Frontal cortex (tissue), 4 donors: ENCODE data around the gene ATXN3L. TPM values are rescaled to one million over a fixed set of nuclear protein-coding genes. Genes with fewer than 3 reads are reported as not detected.
"Not testable (repeated sequence)": the region's sequence is repeated elsewhere in the genome, so short reads cannot be mapped to it uniquely, and the experiment has no call there.

Experiments used
- DNase-seq, 2 donors: peaks; one replicate each; pipeline ENCODE4 v3.0.0; 2012; ENCODE audit warnings: low spot score in 2 of 2
- FAIRE-seq: peaks from 2 replicates; lab custom pipeline; 2012; peaks lifted over from hg19 to GRCh38; lab: Jason Lieb, UNC
- total RNA-seq: library from RNA; depleted of rRNA; stranded (reverse); fragments of >200 nt; gene quantifications from one replicate; pipeline ENCODE4 v1.2.3, GENCODE V29; 2014
- donor health status: control.
- donor health status: control.
- donor health status: control.

Gene ATXN3L
- total RNA-seq, 1 donor from 2014 or later = not detected

DNA sequence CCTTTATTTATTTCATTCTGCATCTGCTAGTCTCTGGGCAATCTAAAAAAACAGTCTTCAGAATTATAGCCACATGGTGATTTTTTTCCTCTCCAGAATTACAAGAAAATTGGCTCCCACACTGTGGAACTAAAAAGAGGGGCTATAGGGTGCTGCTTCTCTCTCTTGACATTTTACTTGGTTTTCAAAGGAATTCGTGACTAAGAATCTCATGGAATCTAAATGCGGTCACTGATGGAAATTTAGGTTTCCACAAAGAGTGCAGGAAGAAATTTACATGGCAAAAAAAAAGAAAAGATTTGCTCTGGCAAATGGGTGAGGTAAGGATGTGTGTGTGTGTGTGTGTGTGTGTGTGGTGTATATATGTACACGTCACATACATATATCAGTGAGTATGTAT, 10.2 kb downstream of the ATXN3L start:
- no peak for FAIRE-seq
- DNase-seq = no peak

DNA sequence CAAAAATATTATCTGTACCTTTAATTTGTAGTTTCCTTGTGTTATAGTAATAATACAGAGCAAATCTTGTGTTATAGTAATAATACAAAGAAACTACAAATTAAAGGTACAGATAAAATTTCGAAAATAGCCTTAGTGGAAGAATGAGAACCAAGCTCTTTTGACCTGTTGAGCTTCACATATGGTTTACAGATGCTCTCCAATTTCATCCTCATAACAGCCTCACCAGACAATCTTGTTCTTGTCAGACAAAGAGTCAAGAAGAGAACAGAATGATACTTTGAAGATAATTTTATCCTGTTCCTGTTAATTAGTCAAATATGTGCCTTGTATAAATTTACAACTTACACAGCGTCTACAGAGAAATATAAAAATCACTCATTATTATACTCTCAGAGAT, 12.8 kb downstream of the ATXN3L start:
- FAIRE-seq = no peak
- DNase-seq = no peak

DNA sequence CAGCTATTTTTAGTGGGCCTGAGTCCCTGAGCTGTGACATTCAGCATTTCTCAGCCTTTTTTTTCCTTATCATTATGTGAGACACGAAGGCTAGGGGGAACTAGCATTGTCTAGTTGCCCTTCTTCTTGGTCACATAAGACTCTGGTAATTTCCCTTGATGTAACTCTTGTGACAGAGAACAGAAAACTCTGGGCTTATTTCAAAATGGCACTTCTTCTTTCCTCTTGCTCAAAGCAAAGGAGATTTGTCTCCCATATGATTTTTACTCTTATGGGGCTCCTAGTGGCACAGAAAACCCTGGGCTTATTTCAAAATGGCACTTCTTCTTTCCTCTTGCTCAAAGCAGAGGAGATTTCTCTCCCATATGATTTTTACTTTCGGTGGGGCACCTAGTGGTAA, 14.7 kb downstream of the ATXN3L start:
- FAIRE-seq (no peak), DNase-seq (no peak)

DNA sequence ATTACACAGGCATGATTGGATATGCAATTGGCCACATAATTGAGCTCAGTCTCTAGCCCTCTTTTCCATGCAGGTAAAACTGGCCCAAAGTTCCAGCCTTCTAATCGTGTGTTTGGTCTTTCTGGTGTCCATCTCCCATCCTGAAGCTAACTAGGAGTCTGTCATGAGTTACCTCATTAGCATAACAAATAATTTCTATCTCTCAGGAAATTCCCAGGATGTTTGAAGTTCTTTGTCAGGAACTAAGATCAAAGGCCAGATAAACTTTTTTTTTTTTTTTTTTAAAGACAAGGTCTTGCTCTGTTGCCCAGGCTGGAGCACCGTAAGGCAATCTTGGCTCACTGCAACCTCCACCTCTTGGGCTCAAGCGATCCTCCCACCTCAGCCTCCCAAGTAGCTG, 15.8 kb downstream of the ATXN3L start:
- no peak for FAIRE-seq

DNA sequence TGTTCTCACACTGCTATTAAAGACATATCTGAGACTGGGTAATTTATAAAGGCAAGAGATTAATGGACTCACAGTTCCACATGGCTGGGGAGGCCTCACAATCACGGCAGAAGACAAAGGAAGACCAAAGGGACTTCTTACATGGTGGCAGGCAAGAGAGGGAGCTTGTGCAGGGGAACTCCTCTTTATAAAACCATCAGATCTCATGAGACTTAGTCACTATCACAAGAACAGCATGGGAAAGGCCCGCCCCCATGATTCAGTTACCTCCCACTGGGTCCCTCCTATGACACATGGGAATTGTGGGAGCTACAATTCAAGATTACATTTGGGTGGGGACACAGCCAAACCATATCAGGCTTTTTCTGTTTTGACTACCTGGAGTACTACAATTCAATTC, 16.6 kb downstream of the ATXN3L start:
- not testable (repeated sequence) for DNase-seq, FAIRE-seq

More for the DNA sequence above, 15.8 kb downstream of the ATXN3L start:
- DNase-seq = no peak

DNA sequence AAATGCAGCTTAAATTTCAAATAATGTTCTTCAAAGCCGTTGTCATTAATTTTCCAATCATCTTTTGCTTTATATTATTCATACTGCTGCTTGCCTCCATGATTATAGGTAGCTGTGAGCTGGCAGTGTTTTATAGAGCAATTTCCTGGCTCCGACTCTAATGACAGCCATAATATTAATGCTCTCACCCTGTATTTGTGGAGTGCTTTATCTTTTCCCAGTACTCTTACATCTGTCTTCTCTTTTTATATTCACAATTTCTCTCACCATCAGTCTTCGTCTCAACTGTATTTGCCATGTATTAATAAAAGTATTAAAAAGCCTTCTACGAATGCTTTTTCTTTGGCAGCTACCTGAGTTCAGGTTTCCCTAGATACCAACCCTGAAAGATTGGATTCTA, 21.0 kb downstream of the ATXN3L start:
- no peak for FAIRE-seq
- no peak for DNase-seq

DNA sequence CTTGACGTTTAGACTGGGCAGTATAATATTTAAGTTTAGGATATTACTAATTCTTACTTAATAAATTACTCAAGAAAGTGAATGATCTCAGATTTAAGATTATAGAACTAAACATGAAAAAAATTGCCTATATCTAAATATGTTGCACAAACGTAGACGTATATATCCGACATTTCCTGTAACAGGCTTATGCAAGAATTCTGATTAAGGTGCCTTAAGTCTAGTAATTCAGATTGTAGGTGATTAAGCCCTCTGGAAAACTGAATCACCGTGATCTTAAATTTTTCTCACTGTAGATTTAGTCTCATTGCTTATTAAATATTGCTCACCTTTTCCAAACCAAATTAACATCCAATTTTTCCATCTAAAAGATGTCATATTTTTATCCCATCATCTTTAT, 24.0 kb downstream of the ATXN3L start:
- FAIRE-seq = no peak
- DNase-seq = no peak

DNA sequence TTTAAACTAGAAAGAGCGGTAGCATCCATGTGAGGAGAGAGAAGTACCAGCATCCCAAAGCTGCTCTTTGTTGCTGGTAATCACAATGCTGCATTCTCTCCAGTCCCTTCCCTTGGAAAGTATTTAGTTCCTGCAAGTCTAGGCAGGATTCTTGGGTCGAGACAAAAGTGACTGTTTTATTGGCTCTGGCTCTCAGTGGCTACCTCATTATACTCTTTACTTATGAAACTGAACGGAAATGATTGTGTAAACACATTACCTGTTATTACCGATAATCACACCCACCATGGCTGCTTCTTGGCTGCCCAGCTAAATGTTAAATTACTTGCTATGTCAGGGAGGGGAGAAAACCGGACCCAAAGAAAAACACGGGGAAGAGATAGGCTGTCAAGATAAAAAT, 26.2 kb downstream of the ATXN3L start:
- FAIRE-seq (no peak), DNase-seq (no peak)

DNA sequence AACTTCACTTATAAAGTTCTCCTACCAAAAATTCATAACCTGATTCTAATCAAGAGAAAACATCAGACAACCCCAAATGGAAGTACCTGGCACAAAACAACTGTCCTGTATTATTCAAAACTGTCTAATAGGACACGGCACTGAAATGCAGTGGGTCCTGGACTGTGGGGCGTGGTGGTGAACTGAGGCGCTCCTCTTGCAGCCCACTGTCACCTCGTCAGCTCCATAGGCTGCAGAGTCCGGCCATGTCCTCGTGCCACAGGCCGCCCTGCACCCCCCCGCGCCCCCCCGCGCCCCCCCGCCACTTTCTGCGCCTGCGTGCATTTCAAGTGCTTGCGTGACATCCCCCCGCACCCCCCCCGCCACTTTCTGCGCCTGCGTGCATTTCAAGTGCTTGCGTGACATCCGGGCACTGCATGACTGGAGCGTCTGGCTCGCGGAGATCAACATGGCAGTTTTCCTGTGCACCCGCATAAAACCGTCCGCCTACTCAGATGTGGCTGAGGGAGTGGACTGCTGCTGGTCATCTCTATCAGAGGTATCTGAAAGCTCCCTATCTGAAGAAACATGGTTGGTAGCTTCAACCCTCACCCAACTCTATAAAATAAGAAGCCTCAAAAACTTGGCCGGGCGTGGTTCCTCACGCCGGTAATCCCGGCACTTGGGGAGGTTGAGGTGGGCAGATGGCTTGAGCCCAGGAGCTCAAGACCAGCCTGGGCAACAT, 28.8 kb downstream of the ATXN3L start:
- DNase-seq (no peak), FAIRE-seq (no peak)

DNA sequence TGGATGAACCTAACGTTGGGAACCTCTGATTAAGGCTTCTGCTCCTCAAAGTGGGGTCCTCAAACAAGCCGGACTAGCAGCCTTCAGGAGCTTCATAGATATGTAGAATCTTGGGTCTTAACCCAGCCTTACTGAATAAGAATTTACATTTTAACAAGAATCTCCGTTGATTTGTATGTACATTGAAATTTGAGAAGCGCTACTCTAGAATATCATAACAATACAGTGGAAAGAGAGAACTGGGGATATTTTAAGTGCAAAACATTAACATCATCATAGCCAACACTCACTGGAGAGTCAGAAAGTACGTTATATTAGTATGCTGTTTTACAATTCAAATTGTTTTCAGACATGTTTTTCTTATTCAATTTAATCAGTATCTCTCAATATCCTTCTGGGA, 31.2 kb downstream of the ATXN3L start:
- no peak for FAIRE-seq
- no peak for DNase-seq

DNA sequence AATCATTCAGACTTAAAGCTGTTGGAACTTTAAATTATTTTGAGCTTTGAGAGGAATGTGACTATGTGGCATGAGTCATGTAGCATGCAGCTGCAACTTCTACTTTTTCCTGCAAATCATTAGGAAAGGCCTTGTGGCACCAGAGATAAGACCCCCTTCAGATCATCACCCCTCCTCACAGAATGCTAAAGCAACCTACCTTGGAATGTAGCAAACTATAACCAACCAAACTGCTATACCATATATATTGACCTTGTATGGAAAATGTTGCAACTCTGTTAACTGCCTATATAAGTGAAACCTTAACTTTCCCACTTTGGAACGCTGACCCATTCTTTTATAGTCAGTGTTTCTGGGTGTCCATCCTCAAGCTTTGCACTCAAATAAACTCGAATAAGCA, 32.0 kb downstream of the ATXN3L start:
- FAIRE-seq = no peak
- DNase-seq = no peak

DNA sequence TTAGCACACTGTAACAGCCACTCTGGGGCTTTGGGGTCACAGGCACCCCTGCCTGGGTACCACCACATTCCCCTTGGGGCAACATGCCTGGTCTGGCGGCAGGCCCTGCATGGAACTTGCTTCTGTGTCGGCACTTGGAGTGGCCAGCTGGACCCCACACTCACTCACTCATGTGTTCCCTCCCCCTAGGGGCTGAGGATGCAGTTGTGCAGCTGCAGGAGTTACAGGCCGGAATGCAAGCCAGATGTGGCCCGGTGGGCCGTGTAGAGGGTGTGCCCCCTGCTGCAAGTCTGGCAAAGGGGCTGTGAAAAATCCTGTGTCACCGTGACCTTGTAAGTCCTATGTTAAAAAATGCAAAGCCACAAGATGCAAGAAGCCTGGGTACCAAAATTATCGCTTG, 34.2 kb downstream of the ATXN3L start:
- FAIRE-seq (no peak), DNase-seq (no peak)

DNA sequence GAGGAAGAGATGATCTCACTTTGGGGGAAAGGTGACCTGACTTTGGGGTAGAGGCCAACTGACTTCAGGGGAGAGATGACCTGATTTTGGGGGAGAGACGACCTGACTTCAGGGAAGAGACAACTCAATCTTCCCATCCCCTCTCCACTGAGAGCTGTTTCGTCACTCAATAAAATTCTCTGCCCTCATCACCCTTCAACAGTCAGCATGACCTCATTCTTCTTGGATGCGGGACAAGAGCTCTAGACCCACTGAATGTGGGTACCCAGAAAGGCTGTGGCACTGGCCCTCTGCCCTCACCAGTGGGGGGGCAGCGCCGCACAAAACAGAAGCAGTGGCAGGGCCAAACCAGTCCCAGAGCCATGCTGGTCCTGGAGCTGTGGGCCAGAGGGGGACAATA, 34.6 kb downstream of the ATXN3L start:
- FAIRE-seq = no peak
- no peak for DNase-seq

DNA sequence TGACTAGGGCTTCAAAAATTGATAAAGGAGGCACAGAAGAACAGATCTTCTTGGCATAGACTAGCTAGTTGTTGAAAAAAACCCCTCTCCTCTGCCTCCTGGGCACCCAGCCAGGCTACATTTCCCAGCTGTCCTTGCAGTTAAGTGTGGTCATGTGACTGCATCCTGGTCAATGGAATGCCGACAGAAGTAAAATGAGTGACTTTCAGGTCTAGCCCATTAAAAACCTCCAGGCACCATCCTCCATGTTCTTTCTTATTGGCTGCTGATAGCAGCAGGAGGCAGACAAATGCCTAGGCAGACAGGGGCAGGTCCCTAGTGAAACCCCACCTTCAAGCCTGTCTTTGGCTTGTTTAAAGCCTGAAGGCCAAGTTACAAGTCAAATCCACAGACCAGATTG, 35.3 kb downstream of the ATXN3L start:
- FAIRE-seq = no peak
- DNase-seq = no peak

DNA sequence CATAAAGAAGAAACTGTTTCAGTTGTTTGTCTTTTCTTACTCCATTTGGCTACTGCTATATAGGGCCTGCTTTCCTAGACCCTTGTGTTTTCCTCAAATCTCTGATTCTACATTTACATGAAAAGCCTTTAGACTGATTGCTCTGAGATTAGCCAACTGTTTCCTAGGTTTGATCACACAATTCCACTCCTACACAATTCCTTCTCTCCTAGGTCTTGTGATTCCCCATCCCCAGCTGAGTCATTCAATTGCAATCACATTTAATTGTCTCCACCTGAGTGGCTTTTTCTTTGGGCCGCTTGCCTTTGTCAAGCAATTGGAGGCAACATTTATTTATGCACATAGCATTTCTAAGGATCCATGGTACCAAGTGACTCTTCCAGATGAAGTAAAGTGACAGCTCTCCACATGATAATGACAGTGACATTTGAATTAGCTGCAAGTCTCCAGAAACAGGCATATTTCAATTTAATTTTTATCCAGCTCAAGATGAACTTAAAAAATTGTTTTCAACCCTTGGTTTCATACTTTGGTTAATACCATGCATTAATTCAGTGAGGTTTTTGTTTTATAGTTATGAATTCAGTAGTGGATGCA, 35.8 kb downstream of the ATXN3L start:
- FAIRE-seq (no peak), DNase-seq (no peak)

DNA sequence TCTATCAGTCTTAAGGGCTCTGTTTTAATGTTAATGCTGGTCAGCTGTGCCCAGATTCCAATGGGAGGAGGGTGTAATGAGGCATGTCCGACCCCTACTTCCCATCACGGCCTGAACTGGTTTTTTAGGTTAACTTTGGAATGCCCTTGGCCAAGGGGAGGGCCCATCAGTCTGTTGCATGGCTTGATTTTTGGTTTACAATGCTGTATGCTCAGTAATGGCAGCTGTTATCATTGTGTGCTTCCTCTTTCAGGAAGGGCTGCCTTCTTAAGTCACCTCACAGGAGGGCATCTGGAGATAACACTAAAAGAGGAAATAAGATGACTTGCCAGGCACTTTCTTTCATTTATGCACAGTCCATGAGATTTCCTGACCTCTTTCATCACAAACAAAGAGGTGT, 36.3 kb downstream of the ATXN3L start:
- FAIRE-seq (no peak), DNase-seq (no peak)

DNA sequence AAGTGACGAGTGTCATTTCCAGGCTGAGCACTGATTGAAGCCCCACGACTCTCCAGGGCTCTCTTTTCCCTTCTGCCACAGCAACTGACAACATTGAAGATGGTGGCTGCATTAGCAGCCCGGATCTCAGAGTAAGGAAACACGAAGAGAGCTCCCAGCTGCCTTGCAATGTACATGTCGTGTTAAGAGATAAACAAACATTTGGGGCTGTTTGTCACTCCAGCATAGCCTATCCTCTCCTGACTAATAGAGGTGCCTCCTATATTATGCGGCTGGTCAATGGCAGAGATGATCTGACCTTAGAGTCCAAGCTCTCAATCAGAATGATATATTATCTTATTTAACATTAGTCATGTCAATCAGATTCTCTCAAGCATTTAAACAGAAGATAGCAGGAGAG, 38.6 kb downstream of the ATXN3L start:
- no peak for FAIRE-seq

DNA sequence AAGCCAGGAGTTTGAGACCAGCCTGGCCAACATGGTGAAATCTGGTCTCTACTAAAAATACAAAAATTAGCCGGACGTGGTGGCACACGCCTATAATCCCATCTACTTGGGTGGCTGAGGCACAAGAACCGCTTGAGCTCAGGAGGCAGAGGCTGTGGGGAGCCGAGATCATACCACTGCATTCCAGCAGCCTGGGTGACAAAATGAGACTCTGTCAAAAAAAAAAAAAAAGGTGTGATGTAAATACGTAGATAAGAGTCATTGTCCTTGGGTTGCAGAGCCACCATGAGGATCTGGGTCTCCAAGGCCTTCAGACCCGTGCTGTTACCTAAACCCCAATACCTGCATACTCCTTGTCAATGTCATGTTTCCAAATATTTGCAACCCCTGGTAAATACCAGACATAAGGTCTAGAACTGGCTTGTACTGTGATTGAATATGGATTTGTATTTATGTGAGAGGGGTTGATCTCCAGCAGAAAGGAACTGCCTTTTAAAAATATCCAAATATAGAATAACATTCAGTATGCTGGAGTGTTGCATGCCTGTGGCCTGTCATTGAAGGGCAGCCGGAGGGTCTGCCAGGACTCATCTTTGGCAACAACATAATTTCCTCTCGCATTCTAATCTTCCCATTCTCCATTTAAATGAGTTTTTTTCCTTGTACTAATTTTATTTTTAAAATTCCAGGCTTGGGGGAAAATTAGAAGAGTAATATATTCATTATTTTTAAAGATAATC, 40.4 kb downstream of the ATXN3L start:
- FAIRE-seq = no peak
- no peak for DNase-seq

More for the DNA sequence above, 38.6 kb downstream of the ATXN3L start:
- DNase-seq = no peak

DNA sequence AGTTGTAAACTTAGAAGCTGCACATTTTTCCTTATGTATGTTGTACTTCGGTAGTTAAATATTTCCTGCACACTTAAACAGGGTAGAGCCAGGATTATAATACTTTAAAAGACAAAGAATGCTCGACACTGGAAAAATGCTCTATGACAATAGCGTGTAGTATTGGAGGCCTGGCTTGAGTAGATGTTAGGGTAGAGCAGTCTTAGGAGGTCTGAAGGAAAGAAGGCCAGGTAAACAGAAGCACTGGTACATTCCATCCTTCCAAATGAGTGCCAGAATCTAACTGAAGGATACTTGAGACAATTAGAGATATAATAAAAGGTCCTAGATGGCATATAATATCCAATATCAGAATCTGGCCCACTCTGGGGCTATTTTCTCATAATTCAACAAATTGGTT, 42.3 kb downstream of the ATXN3L start:
- no peak for FAIRE-seq

DNA sequence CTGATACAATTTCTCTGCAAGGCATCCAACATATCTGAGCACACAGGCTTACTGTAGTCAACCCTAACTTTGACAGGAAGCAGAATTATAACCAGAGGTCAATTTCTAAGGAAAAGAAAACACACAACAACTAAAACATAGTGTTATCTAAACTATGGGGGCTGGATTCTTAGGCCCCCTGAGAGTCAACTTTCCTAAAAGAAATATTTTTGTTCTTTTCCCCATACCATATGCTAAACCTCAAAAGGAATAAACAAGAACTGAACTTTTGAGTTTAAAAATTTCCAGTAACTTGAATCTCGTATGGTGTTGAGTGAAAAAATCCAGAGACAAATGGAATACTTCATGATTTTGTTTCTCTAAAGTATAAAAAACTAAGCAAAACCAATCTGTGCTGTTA, 42.9 kb downstream of the ATXN3L start:
- no peak for FAIRE-seq
- no peak for DNase-seq

More for the DNA sequence above, 42.3 kb downstream of the ATXN3L start:
- DNase-seq = no peak

DNA sequence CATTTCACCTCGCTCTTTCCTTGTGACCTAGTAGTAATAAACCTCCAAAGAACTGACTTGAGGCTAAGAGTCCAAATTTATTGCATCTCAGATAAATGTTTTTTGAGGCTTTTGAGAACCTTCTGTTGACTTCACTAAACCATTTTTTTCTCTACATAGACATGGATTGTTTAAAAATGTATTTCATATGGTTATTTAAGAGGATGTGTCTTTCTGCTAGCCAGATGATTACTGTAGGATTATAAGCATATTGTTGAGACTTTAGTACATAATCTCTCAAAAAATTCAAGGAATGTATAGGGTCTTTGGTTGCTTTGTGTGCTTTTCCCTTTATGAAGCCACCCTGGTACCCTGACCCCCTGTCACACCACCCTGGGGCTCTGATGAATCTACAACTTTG, 44.8 kb downstream of the ATXN3L start:
- no peak for DNase-seq
- FAIRE-seq = no peak
